ENCODE measurements around the gene BMERB1. TPM values are rescaled to one million over a fixed set of nuclear protein-coding genes. Genes with fewer than 3 reads are reported as not detected.

Gene BMERB1
- polyA plus RNA-seq, 1 of the 3 experiments (the other 2 are of a cell fraction), result 33.9 TPM

DNA sequence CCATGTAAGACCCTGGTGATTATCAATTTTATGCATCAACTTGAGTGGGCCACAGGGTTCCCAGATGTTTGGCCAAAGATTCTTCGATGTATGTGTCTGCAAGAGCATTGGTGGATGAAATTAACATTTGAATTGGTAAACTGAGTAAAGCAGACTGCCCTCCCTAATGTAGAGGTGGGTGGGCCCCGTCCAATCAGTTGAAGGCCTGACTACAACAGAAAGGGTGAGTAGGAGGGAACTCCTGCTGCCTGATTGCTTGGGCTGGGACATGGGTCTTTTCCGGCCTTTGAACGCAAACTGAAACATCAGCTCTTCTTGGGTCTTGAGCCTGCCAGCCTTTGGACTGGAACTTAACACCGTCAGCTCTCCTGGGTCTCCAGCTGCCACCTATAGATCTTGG, 90.6 kb downstream of the BMERB1 start:
- no peak for DNase-seq
- Histone ChIP-seq H3K27me3 (ENCODE audit: insufficient read depth) (no peaks in the 10 kb centered on the region), H3F3A (replicated peaks; ENCODE audit: insufficient read depth) (no peaks in the 10 kb centered on the region), H3K4me3 (ENCODE audit: low read depth in 2 of 2, low read length in 1 of 2) (no peak overlapping the region), H4K20me1 (ENCODE audit: insufficient read depth) (no peaks in the 10 kb centered on the region), H2AFZ (ENCODE audit: low read depth) (no peak overlapping the region), H3K9me2 (no peaks in the 10 kb centered on the region), H3K4me1 (ENCODE audit: control insufficient read depth in 1 of 2, insufficient read depth in 2 of 2, low read depth in 1 of 2, low read length in 1 of 2) (peaks cover 0 to 37% of the 10 kb centered on the region in 2 experiments; a peak in 2 of 4 replicates), H3K9ac (no peak overlapping the region), H3K9me3 (no peaks in the 10 kb centered on the region), H3K36me3 (replicated peaks in 1 of 2; ENCODE audit: control insufficient read depth in 1 of 2, insufficient read depth in 2 of 2, low read length in 1 of 2) (no peaks in the 10 kb centered on the region), H3K27ac (ENCODE audit: low read depth in 2 of 2, low read length in 1 of 2) (no peak overlapping the region), H3K79me2 (ENCODE audit: insufficient read depth) (no peaks in the 10 kb centered on the region), H3K4me2 (no peak overlapping the region)
- TF ChIP-seq, protein P1, sequence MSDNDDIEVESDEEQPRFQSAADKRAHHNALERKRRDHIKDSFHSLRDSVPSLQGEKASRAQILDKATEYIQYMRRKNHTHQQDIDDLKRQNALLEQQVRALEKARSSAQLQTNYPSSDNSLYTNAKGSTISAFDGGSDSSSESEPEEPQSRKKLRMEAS (IDR thresholded peaks at IDR 0.05; ENCODE audit: low read depth), result no peak
- no peak for TF ChIP-seq FOSL2 (IDR thresholded peaks at IDR 0.05; ENCODE audit: borderline replicate concordance, low read depth)
- TF ChIP-seq, protein P2, sequence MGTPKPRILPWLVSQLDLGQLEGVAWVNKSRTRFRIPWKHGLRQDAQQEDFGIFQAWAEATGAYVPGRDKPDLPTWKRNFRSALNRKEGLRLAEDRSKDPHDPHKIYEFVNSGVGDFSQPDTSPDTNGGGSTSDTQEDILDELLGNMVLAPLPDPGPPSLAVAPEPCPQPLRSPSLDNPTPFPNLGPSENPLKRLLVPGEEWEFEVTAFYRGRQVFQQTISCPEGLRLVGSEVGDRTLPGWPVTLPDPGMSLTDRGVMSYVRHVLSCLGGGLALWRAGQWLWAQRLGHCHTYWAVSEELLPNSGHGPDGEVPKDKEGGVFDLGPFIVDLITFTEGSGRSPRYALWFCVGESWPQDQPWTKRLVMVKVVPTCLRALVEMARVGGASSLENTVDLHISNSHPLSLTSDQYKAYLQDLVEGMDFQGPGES (IDR thresholded peaks at IDR 0.05; ENCODE audit: low read depth, low read length), result no peak
- no peak for TF ChIP-seq FOXJ3 (CRISPR knock-in tag; IDR thresholded peaks at IDR 0.05)
- TF ChIP-seq CHD2 (IDR thresholded peaks at IDR 0.05; ENCODE audit: low read length, partially characterized antibody), result no peak
- no peak for TF ChIP-seq FOXM1 (IDR thresholded peaks at IDR 0.05; ENCODE audit: low read depth)
- no peak for TF ChIP-seq NRF1 (IDR thresholded peaks at IDR 0.05; ENCODE audit: low read depth, low read length)
- TF ChIP-seq, protein P3, sequence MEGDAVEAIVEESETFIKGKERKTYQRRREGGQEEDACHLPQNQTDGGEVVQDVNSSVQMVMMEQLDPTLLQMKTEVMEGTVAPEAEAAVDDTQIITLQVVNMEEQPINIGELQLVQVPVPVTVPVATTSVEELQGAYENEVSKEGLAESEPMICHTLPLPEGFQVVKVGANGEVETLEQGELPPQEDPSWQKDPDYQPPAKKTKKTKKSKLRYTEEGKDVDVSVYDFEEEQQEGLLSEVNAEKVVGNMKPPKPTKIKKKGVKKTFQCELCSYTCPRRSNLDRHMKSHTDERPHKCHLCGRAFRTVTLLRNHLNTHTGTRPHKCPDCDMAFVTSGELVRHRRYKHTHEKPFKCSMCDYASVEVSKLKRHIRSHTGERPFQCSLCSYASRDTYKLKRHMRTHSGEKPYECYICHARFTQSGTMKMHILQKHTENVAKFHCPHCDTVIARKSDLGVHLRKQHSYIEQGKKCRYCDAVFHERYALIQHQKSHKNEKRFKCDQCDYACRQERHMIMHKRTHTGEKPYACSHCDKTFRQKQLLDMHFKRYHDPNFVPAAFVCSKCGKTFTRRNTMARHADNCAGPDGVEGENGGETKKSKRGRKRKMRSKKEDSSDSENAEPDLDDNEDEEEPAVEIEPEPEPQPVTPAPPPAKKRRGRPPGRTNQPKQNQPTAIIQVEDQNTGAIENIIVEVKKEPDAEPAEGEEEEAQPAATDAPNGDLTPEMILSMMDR (IDR thresholded peaks at IDR 0.05), result no peak
- no peak for TF ChIP-seq TCF12 (IDR thresholded peaks at IDR 0.05)
- no peak for TF ChIP-seq ELF1 (IDR thresholded peaks at IDR 0.05)
- TF ChIP-seq RFX5 (IDR thresholded peaks at IDR 0.05; ENCODE audit: low read length), result no peak
- CTCF ChIA-PET, result interaction anchor here (1.8 to 2.4 kb wide), 2 partner anchors 26 to 97 kb away, joined by 8 to 11 read pairs; no protein-coding TSS in a partner anchor
- WGBS (ENCODE audit: low lambda C conversion rate), result 100% methylated on average over 3 of the region's 5 CpGs
- POLR2A ChIA-PET, result no interaction called here

DNA sequence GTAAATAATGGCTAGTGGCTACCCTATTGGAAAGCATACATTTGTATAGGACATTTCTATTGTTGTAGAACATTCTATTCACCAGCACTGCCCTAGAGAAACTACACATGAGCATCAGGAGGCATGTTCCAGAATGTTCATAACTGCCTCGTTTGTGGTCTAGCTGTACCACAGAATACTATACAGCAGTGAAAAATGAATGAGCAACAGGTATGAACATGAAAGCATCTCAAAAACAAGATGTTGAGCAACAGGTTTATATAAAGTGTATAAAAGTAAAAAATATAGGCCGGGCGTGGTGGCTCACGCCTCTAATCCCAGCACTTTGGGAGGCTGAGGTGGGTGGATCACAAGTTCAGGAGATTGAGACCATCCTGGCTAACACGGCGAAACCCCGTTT, 91.7 kb downstream of the BMERB1 start:
- Histone ChIP-seq H3K27ac (ENCODE audit: low read depth in 2 of 2, low read length in 1 of 2) (no peak overlapping the region), H3K4me1 (ENCODE audit: control insufficient read depth in 1 of 2, insufficient read depth in 2 of 2, low read depth in 1 of 2, low read length in 1 of 2) (peaks cover 0 to 30% of the 10 kb centered on the region in 2 experiments; a peak in 2 of 4 replicates)
- TF ChIP-seq RFX5 (IDR thresholded peaks at IDR 0.05; ENCODE audit: low read length), result no peak
- TF ChIP-seq, protein P4, sequence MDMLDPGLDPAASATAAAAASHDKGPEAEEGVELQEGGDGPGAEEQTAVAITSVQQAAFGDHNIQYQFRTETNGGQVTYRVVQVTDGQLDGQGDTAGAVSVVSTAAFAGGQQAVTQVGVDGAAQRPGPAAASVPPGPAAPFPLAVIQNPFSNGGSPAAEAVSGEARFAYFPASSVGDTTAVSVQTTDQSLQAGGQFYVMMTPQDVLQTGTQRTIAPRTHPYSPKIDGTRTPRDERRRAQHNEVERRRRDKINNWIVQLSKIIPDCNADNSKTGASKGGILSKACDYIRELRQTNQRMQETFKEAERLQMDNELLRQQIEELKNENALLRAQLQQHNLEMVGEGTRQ (IDR thresholded peaks at IDR 0.05; ENCODE audit: borderline replicate concordance, low read depth, low read length), result no peak
- no peak for TF ChIP-seq RXRA (IDR thresholded peaks at IDR 0.05; ENCODE audit: borderline replicate concordance, low read depth)
- TF ChIP-seq FOXM1 (IDR thresholded peaks at IDR 0.05; ENCODE audit: low read depth), result no peak
- TF ChIP-seq TAF1 (IDR thresholded peaks at IDR 0.05; ENCODE audit: borderline replicate concordance, low read depth, low read length), result no peak
- no peak for TF ChIP-seq EP300 (IDR thresholded peaks at IDR 0.05; ENCODE audit: borderline replicate concordance in 1 of 2, low read depth in 1 of 2, low read length in 1 of 2)
- TF ChIP-seq MEF2A (IDR thresholded peaks at IDR 0.05; ENCODE audit: borderline replicate concordance, low read depth), result no peak
- no peak for TF ChIP-seq JUND (IDR thresholded peaks at IDR 0.05)
- TF ChIP-seq, protein P1 (IDR thresholded peaks at IDR 0.05; ENCODE audit: low read depth), result no peak
- TF ChIP-seq, protein P5, sequence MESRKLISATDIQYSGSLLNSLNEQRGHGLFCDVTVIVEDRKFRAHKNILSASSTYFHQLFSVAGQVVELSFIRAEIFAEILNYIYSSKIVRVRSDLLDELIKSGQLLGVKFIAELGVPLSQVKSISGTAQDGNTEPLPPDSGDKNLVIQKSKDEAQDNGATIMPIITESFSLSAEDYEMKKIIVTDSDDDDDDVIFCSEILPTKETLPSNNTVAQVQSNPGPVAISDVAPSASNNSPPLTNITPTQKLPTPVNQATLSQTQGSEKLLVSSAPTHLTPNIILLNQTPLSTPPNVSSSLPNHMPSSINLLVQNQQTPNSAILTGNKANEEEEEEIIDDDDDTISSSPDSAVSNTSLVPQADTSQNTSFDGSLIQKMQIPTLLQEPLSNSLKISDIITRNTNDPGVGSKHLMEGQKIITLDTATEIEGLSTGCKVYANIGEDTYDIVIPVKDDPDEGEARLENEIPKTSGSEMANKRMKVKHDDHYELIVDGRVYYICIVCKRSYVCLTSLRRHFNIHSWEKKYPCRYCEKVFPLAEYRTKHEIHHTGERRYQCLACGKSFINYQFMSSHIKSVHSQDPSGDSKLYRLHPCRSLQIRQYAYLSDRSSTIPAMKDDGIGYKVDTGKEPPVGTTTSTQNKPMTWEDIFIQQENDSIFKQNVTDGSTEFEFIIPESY (IDR thresholded peaks at IDR 0.05; ENCODE audit: borderline replicate concordance, low read depth), result no peak
- TF ChIP-seq, protein P6, sequence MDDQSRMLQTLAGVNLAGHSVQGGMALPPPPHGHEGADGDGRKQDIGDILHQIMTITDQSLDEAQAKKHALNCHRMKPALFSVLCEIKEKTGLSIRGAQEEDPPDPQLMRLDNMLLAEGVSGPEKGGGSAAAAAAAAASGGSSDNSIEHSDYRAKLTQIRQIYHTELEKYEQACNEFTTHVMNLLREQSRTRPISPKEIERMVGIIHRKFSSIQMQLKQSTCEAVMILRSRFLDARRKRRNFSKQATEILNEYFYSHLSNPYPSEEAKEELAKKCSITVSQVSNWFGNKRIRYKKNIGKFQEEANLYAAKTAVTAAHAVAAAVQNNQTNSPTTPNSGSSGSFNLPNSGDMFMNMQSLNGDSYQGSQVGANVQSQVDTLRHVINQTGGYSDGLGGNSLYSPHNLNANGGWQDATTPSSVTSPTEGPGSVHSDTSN (IDR thresholded peaks at IDR 0.05), result no peak
- TF ChIP-seq EZH2phosphoT487 (IDR thresholded peaks at IDR 0.05; ENCODE audit: borderline replicate concordance, low read depth), result no peak
- TF ChIP-seq NRF1 (IDR thresholded peaks at IDR 0.05; ENCODE audit: low read depth, low read length), result no peak
- TF ChIP-seq FOXJ3 (CRISPR knock-in tag; IDR thresholded peaks at IDR 0.05), result no peak
- no peak for TF ChIP-seq ELF1 (IDR thresholded peaks at IDR 0.05)

More for the DNA sequence above, 91.7 kb downstream of the BMERB1 start:
- H4K20me1 ChIP-seq (ENCODE audit: insufficient read depth), result no peaks in the 10 kb centered on the region
- ChIA-PET CTCF (no interaction called here), POLR2A (no interaction called here)
- no peaks in the 10 kb centered on the region for H3K79me2 ChIP-seq (ENCODE audit: insufficient read depth)
- no peaks in the 10 kb centered on the region for H3K27me3 ChIP-seq (ENCODE audit: insufficient read depth)
- H3F3A ChIP-seq (replicated peaks; ENCODE audit: insufficient read depth), result no peaks in the 10 kb centered on the region
- H3K9ac ChIP-seq, result no peak overlapping the region
- H3K36me3 ChIP-seq (replicated peaks in 1 of 2; ENCODE audit: control insufficient read depth in 1 of 2, insufficient read depth in 2 of 2, low read length in 1 of 2), result peaks cover 0 to 3% of the 10 kb centered on the region in 2 experiments
- H3K4me2 ChIP-seq, result no peak overlapping the region
- 92% methylated on average over 7 of the region's 7 CpGs for WGBS (ENCODE audit: low lambda C conversion rate)
- no peak overlapping the region for H3K4me3 ChIP-seq (ENCODE audit: low read depth in 2 of 2, low read length in 1 of 2)
- H2AFZ ChIP-seq (ENCODE audit: low read depth), result no peak overlapping the region
- H3K9me3 ChIP-seq, result no peaks in the 10 kb centered on the region
- H3K9me2 ChIP-seq, result no peaks in the 10 kb centered on the region
- no peak for DNase-seq
